ENCODE measurements around the gene TMEM176B. TPM values are rescaled to one million over a fixed set of nuclear protein-coding genes. Genes with fewer than 3 reads are reported as not detected.

Gene TMEM176B
- total RNA-seq, 3 donors from 2014 or later (not counting 1 experiment from before 2014, with no cell fraction given) = 4.0 TPM; not detected in 2

DNA sequence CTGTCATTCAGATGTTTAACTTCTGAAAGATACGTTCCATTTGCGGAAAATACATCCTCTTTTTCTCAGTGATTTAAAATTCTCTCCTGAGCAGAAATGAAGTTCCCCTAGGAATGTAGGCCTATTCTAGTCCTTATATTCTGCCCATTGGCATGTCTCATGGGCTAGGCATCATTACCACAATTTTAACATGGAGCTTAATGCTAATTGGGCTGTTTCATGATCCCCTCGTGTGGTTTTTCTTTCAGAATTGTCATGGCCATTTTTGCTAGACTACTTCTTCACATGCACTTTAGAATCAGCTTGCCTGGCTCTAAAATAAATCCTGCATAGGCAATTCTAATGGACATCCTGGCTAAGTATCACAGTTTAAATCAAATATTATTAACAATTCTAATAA lies 1.0 kb downstream of the TMEM176B start:
- Mint-ChIP-seq H3K27ac (no peak overlapping the region), H3K27me3 (ENCODE audit: low read depth in 2 of 2) (peaks cover 31 to 39% of the 10 kb centered on the region in 2 donors), H3K4me3 (peak overlapping the region; percentile 71), H3K36me3 (no peaks in the 10 kb centered on the region), H3K4me1 (peaks cover 9 to 14% of the 10 kb centered on the region in 2 donors), H3K9me3 (no peaks in the 10 kb centered on the region)
- no peaks in the 10 kb centered on the region for H3K9me3 ChIP-seq (ENCODE audit: control insufficient read depth, insufficient read depth, low read length)
- ATAC-seq (no peak), DNase-seq (no peak)
- no peak overlapping the region for H3K4me3 ChIP-seq (ENCODE audit: low read length)
- H3K27me3 ChIP-seq (ENCODE audit: control insufficient read depth, insufficient read depth, low read length) = peaks cover 20% of the 10 kb centered on the region
- 81% methylated on average over 3 of the region's 3 CpGs for WGBS (ENCODE audit: insufficient coverage)
- intact Hi-C loops (cut with micrococcal nuclease) = no loop called here
- H3K27ac ChIP-seq (ENCODE audit: low read length) = no peak overlapping the region
- H3K4me1 ChIP-seq (ENCODE audit: control insufficient read depth, insufficient read depth, low read length) = peaks cover 15% of the 10 kb centered on the region
- no peaks in the 10 kb centered on the region for H3K36me3 ChIP-seq (ENCODE audit: control insufficient read depth, insufficient read depth, low read length)
- TF ChIP-seq CTCF (IDR thresholded peaks at IDR 0.05) = no peak

GRCh38 chr7:150797661-150798060 lies 2.5 kb downstream of the TMEM176B start:
- no peak overlapping the region for H3K4me3 Mint-ChIP-seq
- peaks cover 30 to 35% of the 10 kb centered on the region in 2 donors for H3K27me3 Mint-ChIP-seq (ENCODE audit: low read depth in 2 of 2)
- no peaks in the 10 kb centered on the region for H3K36me3 Mint-ChIP-seq
- Histone ChIP-seq H3K4me1 (ENCODE audit: control insufficient read depth, insufficient read depth, low read length) (peaks cover 15% of the 10 kb centered on the region), H3K4me3 (ENCODE audit: low read length) (no peak overlapping the region), H3K9me3 (ENCODE audit: control insufficient read depth, insufficient read depth, low read length) (no peaks in the 10 kb centered on the region), H3K27ac (ENCODE audit: low read length) (no peak overlapping the region), H3K36me3 (ENCODE audit: control insufficient read depth, insufficient read depth, low read length) (no peaks in the 10 kb centered on the region), H3K27me3 (ENCODE audit: control insufficient read depth, insufficient read depth, low read length) (peaks cover 20% of the 10 kb centered on the region)
- peaks cover 9 to 14% of the 10 kb centered on the region in 2 donors for H3K4me1 Mint-ChIP-seq
- intact Hi-C loops (cut with micrococcal nuclease) = no loop called here
- 100% methylated on average over 1 of the region's 4 CpGs for WGBS (ENCODE audit: insufficient coverage)
- ATAC-seq (no peak), DNase-seq (no peak)
- H3K9me3 Mint-ChIP-seq = no peaks in the 10 kb centered on the region
- no peak for TF ChIP-seq CTCF (IDR thresholded peaks at IDR 0.05)
- H3K27ac Mint-ChIP-seq = no peak overlapping the region

GRCh38 chr7:150793569-150794238 lies 6.5 kb downstream of the TMEM176B start:
- 91% methylated on average over 6 of the region's 6 CpGs for whole genome bisulfite sequencing (ENCODE audit: insufficient coverage)
- Histone ChIP-seq H3K4me1 (ENCODE audit: control insufficient read depth, insufficient read depth, low read length) (no peaks in the 10 kb centered on the region), H3K27me3 (ENCODE audit: control insufficient read depth, insufficient read depth, low read length) (peaks cover 5% of the 10 kb centered on the region), H3K9me3 (ENCODE audit: control insufficient read depth, insufficient read depth, low read length) (no peaks in the 10 kb centered on the region), H3K36me3 (ENCODE audit: control insufficient read depth, insufficient read depth, low read length) (no peaks in the 10 kb centered on the region), H3K27ac (ENCODE audit: low read length) (no peak overlapping the region), H3K4me3 (ENCODE audit: low read length) (no peak overlapping the region)
- no peaks in the 10 kb centered on the region for H3K4me1 Mint-ChIP-seq
- H3K27me3 Mint-ChIP-seq (ENCODE audit: low read depth in 2 of 2) = peaks cover 5 to 20% of the 10 kb centered on the region in 2 donors
- TF ChIP-seq CTCF (IDR thresholded peaks at IDR 0.05) = no peak
- ATAC-seq (no peak), DNase-seq (no peak)
- no peak overlapping the region for H3K4me3 Mint-ChIP-seq
- H3K27ac Mint-ChIP-seq = no peak overlapping the region
- intact Hi-C loops (cut with micrococcal nuclease) = no loop called here
- no peaks in the 10 kb centered on the region for H3K36me3 Mint-ChIP-seq
- no peaks in the 10 kb centered on the region for H3K9me3 Mint-ChIP-seq
